ENCODE measurements around the gene VPS37C.
A peak's percentile ranks its signal among the peaks of the same experiment; 100 is the strongest.
"Not testable (repeated sequence)": the region's sequence is repeated elsewhere in the genome, so short reads cannot be mapped to it uniquely, and the experiment has no call there.

The VPS37C gene

GRCh38 chr11:61115498-61116224 lies 45.6 kb downstream of the VPS37C start:
- no peak for DNase-seq

DNA sequence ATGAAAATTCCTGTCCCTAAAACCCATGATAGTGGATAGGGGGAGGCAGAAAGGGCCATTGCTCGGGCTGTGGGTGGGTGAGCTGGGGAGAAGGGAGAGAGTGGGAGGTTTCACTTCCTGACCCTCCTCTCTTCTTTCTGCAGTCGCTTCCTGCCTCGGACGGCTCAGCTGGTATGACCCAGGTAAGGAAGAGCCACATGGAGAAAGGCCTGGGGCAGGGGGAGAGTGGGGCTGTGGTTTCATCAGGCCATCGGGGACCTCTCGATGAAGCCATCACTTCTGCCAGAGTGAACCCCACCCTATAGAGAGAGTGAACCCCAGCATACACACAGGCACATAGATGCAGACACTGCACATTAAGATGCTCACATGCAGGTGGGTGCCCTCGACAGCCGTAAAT lies 46.3 kb downstream of the VPS37C start:
- DNase-seq = no peak

DNA sequence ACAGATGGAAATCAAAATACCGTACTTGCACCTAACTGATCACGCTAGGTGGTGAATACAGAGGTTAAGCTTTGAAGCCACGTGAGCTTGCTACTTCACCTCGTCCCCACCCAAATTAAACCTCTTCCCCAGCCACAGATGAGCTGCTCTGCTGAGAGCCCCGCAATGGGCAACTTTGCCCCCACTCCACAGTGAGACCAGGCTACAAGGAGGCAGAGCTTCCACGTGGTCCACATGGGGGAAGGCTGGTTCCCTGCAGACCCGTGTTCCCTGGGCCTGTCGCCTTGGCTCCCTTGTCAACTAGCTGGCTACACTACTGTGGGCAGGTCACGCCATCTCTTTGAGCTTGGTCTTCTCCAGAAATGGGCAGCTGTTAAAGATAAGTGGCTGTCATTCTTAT lies 48.0 kb downstream of the VPS37C start:
- DNase-seq = no peak

- no peak for DNase-seq
Measured at GRCh38 chr11:61112575-61112974, 48.7 kb downstream of the VPS37C start.

DNA sequence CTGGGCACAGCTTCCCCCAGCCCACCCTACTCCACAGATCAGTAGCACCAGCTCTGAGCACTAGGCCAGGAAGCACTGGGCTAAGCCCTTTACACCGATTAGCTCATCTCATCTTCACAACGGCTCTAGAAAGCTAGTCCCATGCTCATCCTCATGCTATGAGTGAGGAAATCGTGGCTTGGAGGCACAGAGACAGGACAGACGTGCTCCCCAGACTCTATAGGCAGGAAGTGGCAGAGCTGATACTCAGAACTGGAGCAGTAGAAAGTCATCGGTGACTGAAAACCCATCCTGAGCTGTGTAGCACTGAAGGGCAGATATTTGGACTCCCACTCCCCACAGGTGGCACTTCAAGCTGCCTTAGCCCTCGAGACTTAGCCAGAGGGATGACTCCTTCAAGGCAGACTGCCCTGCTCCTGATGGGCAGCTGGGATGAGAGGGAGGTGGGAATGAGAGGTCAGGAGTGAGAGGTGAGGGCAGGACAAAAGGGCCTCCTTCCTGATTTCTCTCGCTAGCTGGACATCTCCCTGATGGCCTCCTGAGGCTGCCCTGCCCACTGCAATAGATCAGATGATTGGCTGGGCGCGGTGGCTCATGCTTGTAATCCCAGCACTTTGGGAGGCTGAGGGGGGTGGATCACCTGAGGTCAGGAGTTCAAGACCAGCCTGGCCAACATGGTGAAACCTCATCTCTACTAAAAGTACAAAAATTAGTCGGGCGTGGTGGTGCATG lies 49.3 kb downstream of the VPS37C start:
- DNase-seq = peak; percentile 42

DNA sequence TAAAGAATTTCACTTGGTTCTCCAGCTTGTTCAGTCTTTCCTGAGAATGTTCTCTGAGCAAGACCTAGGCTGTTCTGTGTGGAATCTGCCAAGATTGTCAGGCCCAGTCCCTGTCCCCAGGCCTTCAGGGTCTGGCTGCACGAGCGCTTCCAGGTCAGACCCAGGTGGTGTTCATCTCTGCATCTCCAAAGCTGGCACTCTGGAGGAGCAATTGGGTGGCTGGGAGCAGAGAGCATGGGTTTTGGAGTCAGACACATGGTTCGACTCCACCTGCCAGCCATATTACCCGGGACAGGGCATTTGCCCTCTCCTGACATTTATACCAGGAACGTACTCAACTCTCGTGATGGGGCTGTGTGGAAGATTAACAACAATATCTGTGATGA lies 50.2 kb downstream of the VPS37C start:
- no peak for DNase-seq

DNA sequence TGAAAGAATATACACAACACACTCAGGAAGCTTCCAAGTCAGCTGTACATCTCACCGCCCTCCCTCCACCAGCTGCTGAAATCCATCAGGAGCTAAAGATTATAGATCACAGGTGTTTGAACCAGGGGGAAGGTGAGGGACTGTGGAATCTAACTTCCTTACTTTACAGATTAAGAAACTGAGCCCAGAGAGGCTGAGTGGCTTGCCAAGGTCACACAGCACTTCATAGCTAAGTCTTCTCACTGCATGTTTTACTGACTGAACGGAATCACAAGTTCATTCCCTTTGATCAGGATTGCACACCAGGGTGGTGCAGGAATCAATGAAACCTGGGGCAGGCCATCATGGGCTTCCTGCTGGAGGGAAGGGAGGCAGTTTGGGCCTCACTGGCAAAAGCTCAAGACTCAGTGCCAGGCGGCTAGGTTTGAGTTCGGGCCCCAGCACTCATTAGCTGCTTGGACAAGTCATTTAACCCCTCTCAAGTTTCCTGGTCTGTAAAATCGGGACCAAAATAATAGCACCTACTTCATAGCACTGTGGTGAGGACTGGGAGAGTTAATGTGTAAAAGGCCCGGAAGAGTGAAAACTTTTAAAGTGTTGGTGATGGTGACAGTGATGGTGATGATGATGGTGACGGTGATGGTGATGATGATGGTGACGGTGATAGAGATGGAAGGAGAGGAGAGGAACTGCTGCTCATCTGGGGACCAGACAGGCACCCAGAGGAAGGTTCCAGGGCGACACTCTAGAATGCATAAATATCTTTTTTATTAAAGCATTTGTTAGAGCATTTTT lies 50.8 kb downstream of the VPS37C start:
- DNase-seq = no peak

- no peak for DNase-seq
Measured at GRCh38 chr11:61109671-61110070, 51.6 kb downstream of the VPS37C start.

- DNase-seq = no peak
Measured at GRCh38 chr11:61108847-61109585, 52.2 kb downstream of the VPS37C start.

GRCh38 chr11:61107888-61108287 lies 53.3 kb downstream of the VPS37C start:
- no peak for DNase-seq

DNA sequence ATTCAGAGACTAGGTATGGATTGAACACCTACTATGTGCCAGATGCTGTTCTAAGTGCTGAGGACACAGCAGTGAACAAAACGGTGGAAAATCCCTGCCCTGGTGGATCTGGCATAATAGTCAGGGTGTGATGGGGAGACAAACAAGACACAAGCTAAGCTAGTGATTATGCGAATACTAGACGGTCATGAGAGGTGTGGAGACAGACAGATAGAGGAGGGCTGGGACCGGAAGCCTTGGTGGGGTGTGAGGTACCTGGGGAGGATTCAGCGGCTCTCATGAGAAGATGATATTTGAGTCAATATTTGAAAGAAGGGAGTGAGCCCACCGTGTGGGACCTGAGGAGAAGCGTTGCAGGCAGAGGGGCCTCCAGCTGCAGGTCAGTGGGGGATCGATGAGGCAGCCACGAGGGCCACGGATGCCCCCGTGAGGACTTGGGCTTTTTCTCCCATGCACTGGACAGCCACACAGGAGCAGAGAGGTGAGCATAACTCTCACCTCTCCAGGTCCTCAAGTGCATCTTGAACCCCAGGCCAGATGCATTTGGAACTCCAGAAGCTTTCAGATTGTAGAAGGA lies 54.2 kb downstream of the VPS37C start:
- no peak for DNase-seq

GRCh38 chr11:61106296-61106695 lies 54.9 kb downstream of the VPS37C start:
- DNase-seq = no peak

DNA sequence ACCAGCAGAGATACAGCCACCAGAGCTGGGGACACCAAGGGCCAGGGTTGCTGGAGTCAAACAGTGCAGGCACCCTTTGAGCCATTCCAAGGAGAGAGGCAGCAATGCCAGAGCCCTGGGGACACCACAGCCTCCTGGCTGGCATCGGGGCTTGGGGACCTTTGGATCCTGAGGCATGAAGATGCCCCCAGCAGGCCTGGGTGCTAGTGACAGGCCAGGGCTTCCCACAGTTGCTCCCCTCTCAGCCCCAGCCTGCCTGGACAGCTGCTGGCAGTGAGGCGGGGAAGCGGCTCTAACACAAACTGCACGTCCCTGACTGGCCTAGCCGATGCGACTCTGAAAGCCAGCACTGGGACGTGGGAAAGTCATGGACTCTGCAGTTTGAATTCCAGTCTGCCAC lies 56.3 kb downstream of the VPS37C start:
- no peak for DNase-seq

DNA sequence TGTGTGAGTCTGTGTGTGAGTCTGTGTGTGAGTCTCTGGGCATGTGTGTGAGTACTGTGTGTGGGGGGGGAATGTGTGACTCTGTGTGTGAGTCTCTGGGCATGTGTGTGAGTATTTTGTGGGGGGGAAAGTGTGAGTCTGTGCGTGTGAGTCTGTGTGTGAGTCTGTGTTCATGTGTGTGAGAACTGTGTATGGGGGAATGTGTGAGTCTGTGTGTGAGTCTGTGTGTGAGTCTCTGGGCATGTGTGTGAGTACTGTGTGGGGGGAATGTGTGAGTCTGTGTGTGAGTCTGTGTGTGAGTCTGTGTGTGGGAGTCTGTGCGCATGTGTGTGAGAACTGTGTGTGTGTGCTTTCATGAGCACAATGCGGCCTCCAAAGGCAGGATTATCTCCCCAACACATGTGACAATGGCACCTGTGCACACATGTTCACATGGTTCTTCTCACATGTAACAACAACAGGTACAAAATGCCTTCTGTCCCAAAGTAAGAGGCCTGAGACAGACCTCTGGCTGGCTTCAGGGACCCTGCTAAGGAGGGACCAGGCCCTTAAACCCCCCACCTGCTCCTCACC lies 57.3 kb downstream of the VPS37C start:
- no peak for DNase-seq

DNA sequence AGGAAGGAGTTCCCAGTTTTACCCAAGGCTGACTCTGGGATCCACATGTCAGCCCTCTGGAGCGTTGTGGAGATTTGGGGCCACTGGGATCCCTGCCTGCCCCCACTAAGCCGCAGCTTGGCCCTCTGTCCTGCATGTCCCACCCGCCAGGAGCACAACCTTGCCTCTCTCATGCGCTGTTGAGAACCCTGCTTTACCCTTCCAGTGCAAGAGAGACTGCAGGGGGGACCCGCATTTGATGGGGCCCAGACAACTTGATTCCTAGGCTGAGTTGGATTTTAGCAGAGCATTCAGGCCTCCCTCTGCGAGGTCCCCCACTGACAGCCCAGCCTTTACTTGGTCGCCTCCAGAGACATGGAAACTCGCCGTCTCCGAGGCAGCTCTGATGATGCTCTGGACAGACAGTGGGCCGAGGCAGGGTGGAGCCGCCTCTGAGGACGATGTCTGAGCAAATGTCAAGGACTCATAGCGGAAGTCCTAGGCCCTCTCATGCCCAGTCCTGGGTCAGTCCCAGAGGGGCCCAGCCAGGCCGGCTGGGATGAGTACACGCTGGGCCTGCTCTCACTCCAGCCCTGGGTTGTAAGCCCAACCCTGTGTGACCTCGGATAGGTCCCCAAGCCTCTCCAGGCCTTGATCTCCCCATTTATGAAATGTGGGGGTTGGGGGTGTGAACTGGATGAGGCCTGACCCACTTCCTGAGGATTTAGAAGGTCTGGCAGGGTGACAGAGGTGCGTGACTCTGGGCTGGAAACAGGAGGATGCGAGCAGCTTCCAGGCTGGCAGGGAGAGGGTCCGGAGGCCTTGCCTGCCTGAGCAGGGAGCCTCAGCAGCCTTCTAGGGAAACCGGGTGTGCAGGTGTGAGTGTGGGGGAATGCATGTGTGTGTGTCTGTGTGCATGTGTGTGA lies 58.3 kb downstream of the VPS37C start:
- DNase-seq = no peak

DNA sequence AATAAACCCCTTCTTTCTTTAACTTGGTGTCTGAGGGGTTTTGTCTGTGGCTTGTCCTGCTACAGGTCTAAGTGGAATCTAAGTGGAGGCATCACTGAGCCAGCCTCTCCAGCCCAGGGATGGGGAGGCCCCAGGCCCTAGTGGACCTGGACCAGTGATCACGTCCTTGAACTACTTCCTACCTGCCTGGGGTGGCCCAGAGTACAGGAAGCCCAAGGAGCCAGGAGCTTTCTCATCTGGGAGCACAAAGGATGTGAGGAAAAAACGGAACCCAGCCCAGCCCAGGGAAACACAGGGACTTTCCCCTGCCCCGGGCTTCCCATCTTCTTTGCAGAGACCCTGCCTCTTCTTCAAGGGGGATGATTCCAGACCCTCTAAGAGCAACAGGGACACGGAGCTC lies 62.4 kb downstream of the VPS37C start:
- DNase-seq = no peak

DNA sequence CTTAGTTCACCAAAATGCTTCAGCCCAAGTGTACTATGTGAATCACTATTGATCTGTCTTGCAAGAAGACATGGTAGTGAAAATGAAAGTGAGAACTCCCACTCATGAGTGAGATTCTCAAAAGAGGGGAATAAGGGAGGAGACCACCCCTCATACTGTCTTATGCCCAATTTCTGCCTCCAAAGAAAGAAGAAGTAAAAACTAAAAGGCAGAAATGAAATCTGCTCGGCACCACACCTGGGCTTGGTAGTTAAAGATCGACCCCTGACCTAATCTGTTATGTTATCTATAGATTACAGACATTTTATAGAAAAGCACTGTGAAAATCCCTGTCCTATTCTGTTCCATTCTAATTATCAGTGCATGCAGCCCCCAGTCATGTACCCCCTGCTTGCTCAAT lies 63.0 kb downstream of the VPS37C start:
- not testable (repeated sequence) for DNase-seq

- DNase-seq = no peak
Measured at GRCh38 chr11:61095021-61095420, 66.2 kb downstream of the VPS37C start.

DNA sequence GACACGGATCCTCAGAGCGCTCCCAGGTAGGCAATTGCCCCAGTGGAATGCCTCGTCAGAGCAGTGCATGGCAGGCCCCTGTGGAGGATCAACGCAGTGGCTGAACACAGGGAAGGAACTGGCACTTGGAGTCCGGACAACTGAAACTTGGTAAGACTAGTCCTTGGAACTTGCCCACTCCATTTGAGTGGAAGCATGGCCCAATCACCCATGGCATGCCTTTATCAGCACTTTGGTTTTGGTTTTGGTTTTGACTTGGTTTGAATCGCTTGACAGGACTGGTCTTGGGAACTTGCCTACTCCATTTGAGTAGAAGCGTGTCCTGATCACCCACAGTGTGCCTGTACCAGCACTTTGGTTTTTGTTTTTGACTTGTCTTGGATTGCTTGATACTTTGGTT lies 67.1 kb downstream of the VPS37C start:
- DNase-seq = not testable (repeated sequence)

DNA sequence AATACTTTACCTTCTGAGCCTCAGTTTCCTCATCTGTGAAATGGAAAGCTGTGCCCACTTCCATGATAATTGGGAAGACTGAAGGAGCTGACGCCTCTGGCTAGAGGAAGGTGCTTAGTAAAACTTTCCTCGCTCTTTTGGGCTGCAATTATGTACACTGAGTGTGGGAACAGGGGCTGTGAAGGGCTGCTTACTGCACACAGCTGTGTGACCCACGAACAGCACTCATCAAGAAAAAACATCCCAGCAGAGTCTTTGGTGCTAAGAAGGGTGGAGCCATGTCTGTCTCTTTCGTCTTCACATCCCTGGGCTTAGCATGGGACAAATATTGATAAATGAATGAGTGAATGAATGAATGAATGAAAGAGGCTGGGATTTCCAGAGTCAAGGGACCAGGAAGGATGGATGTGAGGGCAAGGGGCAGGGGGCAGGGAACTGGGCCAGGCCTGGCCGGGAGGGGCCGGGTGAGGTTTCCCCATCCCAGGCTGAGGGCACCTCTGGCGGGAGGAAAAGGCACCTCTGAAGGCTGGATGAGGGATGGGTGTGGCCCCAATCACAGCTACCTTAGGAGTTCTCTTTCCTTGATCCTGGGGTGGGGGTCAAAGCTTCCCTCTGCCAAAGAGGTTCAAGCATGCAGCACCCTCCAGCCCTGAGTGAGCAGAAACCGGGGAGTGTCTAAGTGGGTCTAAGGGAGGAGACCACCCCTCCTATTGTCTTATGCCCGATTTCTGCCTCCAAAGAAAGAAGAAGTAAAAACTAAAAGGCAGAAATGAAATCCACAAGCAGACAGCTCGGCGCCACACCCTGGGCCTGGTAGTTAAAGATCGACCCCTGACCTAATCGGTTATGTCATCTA lies 68.1 kb downstream of the VPS37C start:
- DNase-seq = no peak
